ENCODE results near the gene SSTR4. TPM values are rescaled to one million over a fixed set of nuclear protein-coding genes. Genes with fewer than 3 reads are reported as not detected.

Gene SSTR4
- total RNA-seq, 2 experiments from 2014 or later = not detected

- no peak overlapping the region for H2AFZ ChIP-seq (ENCODE audit: low read length)
- no peak overlapping the region for H3K4me3 ChIP-seq (ENCODE audit: low read depth, low read length, poor library complexity, severe bottlenecking)
- BruUV-seq (replicated peaks) = no TSS peak
- TF ChIP-seq EZH2phosphoT487 (IDR thresholded peaks at IDR 0.05; ENCODE audit: borderline replicate concordance, low read depth, low read length) (no peak), CTCF (conservative IDR thresholded peaks at IDR 0.05; ENCODE audit: low read length) (no peak)
- H4K20me1 ChIP-seq (ENCODE audit: insufficient read depth, low read length) = no peaks in the 10 kb centered on the region
- H3K9me2 ChIP-seq (ENCODE audit: insufficient read depth, low read length) = no peaks in the 10 kb centered on the region
- no peaks in the 10 kb centered on the region for H3K9me3 ChIP-seq (ENCODE audit: low read length)
- no peak overlapping the region for H3K27ac ChIP-seq (ENCODE audit: low read depth, low read length, poor library complexity, severe bottlenecking)
- POLR2A ChIA-PET = no interaction called here
- no peak overlapping the region for H3K4me2 ChIP-seq (ENCODE audit: low read length)
- intact Hi-C loops (cut with micrococcal nuclease; ENCODE audit: unreplicated experiment) = no loop called here
- H3K79me2 ChIP-seq (ENCODE audit: insufficient read depth, low read depth, low read length) = no peaks in the 10 kb centered on the region
- H3K36me3 ChIP-seq (ENCODE audit: insufficient read depth, low read length) = no peaks in the 10 kb centered on the region
- no peak for DNase-seq (ENCODE audit: low spot score)
- no peaks in the 10 kb centered on the region for H3K4me1 ChIP-seq (ENCODE audit: insufficient read depth, low read length, poor library complexity, severe bottlenecking)
- CTCF ChIA-PET (ENCODE audit: unreplicated experiment) = no interaction called here
Measured at GRCh38 chr20:23027721-23028120, 7.4 kb upstream of the SSTR4 start.

DNA sequence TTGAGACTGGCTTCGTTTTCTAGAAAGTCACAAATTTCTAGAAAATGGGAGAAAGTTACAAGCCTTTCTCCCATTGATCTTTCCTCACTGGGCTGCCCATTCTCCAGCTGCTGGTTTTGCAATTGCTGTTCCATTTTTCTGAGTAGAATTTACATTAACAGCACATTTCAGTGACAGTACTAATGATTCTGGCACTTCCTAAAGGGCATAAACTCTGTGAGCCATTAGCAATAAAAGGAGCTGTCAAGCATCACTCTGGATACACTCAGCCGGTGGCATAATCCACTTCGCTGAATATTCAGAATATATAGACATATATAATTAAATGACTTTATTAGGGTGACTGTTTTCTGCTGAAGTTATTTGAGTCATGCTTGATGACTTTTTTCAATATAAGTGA lies 6.7 kb upstream of the SSTR4 start:
- Histone ChIP-seq H3K4me1 (ENCODE audit: insufficient read depth, low read length, poor library complexity, severe bottlenecking) (no peaks in the 10 kb centered on the region), H3K79me2 (ENCODE audit: insufficient read depth, low read depth, low read length) (no peaks in the 10 kb centered on the region), H3K9me2 (ENCODE audit: insufficient read depth, low read length) (no peaks in the 10 kb centered on the region), H3K9me3 (ENCODE audit: low read length) (no peaks in the 10 kb centered on the region), H3K27ac (ENCODE audit: low read depth, low read length, poor library complexity, severe bottlenecking) (no peak overlapping the region), H4K20me1 (ENCODE audit: insufficient read depth, low read length) (no peaks in the 10 kb centered on the region), H3K4me2 (ENCODE audit: low read length) (no peak overlapping the region), H3K4me3 (ENCODE audit: low read depth, low read length, poor library complexity, severe bottlenecking) (no peak overlapping the region), H3K36me3 (ENCODE audit: insufficient read depth, low read length) (no peaks in the 10 kb centered on the region), H2AFZ (ENCODE audit: low read length) (no peak overlapping the region)
- BruUV-seq (replicated peaks) = no TSS peak
- CTCF ChIA-PET (ENCODE audit: unreplicated experiment) = no interaction called here
- POLR2A ChIA-PET = no interaction called here
- no peak for DNase-seq (ENCODE audit: low spot score)
- TF ChIP-seq EZH2phosphoT487 (IDR thresholded peaks at IDR 0.05; ENCODE audit: borderline replicate concordance, low read depth, low read length) (no peak), CTCF (conservative IDR thresholded peaks at IDR 0.05; ENCODE audit: low read length) (no peak)
- intact Hi-C loops (cut with micrococcal nuclease; ENCODE audit: unreplicated experiment) = no loop called here

GRCh38 chr20:23029324-23029723 lies 5.8 kb upstream of the SSTR4 start:
- H3K9me2 ChIP-seq (ENCODE audit: insufficient read depth, low read length) = no peaks in the 10 kb centered on the region
- CTCF ChIA-PET (ENCODE audit: unreplicated experiment) = no interaction called here

More at GRCh38 chr20:23029324-23029723, 5.8 kb upstream of the SSTR4 start:
- Histone ChIP-seq H3K27ac (ENCODE audit: low read depth, low read length, poor library complexity, severe bottlenecking) (no peak overlapping the region), H3K4me3 (ENCODE audit: low read depth, low read length, poor library complexity, severe bottlenecking) (no peak overlapping the region), H3K9me3 (ENCODE audit: low read length) (no peaks in the 10 kb centered on the region), H3K79me2 (ENCODE audit: insufficient read depth, low read depth, low read length) (no peaks in the 10 kb centered on the region), H2AFZ (ENCODE audit: low read length) (no peak overlapping the region), H3K36me3 (ENCODE audit: insufficient read depth, low read length) (no peaks in the 10 kb centered on the region), H3K4me1 (ENCODE audit: insufficient read depth, low read length, poor library complexity, severe bottlenecking) (no peaks in the 10 kb centered on the region), H4K20me1 (ENCODE audit: insufficient read depth, low read length) (no peaks in the 10 kb centered on the region), H3K4me2 (ENCODE audit: low read length) (no peak overlapping the region)
- TF ChIP-seq CTCF (conservative IDR thresholded peaks at IDR 0.05; ENCODE audit: low read length) (no peak), EZH2phosphoT487 (IDR thresholded peaks at IDR 0.05; ENCODE audit: borderline replicate concordance, low read depth, low read length) (no peak)
- intact Hi-C loops (cut with micrococcal nuclease; ENCODE audit: unreplicated experiment) = no loop called here
- no peak for DNase-seq (ENCODE audit: low spot score)
- no TSS peak for BruUV-seq (replicated peaks)
- POLR2A ChIA-PET = no interaction called here
